HG03159 (cell line): ENCODE data around the gene GALNT1.

Experiments used
- ATAC-seq: cut with Tn5 transposase; IDR thresholded peaks from one replicate; pipeline ENCODE4 v1.9.1; 2021; ENCODE audit warnings: mild to moderate bottlenecking, moderate library complexity; ENCODE audit not compliant: unreplicated experiment

The GALNT1 gene

DNA sequence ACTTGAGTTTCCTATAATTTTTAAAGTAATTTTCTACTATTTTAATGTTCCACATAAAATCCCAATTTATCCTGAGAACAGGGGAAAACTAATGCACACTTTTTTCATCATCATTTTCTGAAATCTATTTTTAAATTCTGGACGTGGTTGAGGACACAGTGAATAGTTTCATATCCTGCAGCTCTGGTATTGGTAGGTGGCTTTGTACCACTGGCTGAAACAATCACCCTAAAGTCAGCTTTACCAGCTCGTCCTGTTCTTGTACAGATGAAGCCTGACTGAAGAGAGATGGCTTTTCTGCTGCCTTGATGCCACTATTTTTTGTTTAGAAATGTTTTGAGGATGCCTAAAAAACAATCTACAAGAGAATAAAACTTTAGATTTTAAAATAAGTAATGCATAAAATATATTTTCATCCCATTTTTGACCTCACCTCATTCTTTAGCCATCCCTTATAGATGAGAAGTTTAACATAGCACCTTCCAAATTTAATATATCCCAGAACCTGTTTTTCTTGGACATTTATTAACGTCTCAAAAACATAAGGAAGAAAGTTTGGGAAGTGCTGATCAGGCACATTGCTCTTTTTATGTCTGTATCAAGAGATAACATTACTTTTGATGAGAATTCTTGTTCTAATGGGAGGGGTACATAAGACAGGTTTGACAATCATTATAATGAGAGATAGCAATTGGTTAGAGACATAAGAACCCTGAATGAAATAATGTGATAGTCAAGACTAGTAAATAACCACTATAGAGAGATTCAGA, 80.9 kb downstream of the GALNT1 start:
- no peak for ATAC-seq

DNA sequence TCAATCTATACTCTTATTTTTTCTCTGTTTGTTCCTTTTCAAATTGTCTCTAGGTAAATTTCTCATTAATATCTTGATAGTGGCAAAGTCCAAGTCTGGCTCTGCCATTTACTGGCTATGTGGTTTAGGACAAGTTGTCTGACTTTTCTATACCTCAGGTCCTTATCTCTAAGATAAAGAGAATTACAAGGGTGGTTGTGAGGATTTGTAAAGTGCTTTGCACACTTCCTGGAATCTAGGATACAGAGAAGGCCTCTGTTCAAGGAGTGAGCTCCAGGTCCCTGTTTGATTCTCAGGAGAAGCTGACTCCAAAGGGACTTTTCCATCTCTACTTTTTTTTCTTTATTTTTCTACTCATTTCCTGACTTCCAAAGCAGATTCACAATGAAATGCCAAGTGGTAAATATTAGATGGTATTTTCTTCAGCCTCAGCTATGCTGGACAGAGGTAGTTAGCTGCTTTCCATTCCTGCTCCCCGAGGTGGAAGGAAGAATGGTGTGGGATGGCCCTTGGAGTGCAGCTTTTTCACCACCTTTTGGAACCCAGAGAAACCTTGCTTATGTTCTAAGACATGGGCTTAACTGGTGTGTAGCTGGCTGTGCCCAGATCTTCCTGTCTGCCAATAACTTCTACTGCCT, 90.5 kb downstream of the GALNT1 start:
- no peak for ATAC-seq

DNA sequence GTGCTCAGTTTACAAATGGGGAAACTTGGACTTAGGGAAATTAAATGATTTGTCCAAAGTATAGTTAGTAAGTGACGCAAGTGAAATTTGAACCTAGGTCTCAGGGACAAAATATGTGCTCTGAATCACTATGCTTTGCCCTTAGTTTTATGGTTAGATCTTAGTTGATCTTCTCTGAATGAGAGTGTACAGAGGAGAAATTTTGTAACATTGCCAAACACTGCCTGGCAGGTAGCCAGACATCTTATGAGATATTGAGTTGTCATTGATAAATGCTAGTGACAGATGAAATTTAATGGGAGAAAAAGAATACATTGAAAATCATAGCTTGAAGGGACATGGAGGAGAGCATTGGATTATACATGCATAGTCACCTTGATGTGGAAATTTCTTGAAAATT, 91.4 kb downstream of the GALNT1 start:
- no peak for ATAC-seq

DNA sequence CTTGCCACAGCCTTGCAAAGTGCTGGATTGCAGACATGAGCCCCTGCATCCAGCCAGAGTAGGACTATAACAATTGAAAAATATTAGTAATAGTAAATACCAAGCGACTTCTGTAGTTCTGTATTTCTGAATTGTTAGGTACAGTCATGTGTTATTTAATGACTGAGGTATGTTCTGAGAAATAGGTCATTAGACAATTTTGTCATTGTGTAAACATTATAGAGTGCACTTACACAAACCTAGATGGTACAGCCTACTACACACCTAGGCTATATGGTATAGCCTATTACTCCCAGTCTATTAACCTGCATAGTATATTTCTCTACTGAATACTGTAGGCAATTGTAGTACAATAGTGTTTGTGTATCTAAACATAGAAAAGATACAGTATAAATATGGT, 92.1 kb downstream of the GALNT1 start:
- ATAC-seq = no peak

DNA sequence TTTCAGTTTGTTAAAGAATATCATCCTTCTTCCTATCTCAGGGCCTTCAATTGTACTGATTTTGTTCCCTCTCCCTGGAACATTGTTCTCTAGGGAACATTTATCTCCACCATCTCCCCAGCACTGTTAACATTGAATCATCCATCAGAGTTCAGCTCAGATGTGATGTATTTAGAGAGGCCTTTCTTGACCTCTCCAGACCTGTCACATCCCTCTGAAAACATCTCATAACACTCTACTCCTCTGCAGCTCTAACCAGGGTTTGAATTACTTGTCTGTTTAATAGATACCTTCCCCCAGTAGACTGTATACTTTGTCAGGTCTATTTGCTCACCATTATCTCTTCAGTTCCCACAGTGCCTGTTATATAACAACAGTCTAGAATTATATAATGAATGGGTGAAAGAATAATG, 98.6 kb downstream of the GALNT1 start:
- ATAC-seq = no peak

DNA sequence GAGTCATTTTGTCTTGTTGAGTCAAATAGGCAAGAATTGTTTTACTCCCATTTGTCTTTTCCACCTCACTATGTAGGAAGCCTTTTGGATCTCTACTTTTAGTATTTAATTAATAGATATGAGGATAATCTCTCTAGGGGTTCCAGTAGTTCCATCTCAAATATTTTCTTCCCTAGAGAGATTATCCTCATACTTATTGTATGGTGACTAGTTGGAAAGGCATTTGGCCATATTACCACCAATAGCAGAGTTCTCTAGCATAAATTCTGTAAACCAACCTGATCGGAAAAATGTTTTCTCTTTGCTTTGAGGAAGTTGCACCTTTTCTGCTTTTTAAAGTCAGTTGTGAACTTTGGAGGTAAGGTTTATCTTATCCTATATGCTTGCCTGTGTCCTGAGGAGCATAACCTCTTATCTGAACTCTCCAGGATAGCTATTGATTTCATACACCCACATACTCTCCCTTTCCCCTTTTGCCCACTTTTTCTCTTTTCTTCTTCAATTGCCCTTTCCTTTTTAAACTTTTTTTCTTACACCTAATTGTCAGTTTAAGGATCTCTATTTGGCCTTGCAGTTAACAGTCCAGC, 100.8 kb downstream of the GALNT1 start:
- ATAC-seq = no peak

DNA sequence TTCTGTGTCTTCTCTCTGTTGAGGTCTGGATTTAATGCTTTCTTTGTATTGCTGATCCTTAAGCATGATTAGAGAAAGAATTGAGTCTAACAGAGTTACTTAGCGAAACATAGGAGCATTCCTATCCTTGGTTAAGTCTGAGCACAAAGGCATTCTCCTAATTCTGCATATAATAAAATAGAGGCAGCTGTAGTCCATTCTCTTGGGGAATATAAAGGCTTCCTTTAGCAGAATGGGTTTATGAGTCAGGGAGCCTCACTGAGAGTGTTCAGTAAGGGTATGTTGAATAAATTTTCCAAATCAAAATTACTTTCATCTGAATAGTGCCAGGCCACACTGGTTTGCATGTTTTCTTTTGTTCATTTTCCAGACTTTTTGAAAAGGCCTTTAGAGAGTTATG, 101.5 kb downstream of the GALNT1 start:
- no peak for ATAC-seq

DNA sequence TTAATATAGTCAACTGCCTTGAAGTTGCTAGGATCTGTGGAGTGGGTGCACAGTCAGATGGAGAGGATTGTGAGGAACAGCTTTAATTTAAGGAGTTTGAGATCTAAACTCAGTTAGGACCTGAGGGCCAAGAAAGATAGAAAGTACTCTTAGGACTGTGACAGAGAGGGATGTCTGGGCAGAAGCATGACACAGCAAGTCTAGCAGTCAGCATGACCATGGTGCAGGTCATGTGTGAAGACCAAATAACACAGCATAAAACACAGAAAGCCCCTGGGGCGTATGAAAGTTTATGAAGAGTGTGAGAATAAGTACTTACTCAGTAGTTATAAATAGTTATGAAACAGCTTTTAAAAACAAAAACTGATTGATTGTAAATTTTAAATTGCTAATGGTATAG, 107.2 kb downstream of the GALNT1 start:
- peak; percentile 76 for ATAC-seq

DNA sequence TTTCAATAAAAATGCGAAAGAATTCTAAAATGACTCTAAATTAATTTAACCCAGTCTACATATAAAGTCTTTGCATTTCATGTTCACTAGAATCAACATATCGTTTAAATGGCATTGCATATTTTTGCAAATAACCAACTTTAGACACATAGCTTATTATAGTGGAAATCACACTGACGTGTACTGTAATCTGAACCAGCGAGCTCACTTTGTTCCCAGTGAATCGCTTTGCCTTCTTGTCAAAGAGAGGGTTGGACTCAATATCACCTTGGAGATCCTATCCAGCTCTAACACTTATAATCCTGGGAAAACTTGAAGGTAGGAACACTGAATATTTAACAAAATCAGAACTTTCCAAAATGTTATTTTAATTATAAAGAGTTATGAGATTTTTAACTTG, 108.2 kb downstream of the GALNT1 start:
- no peak for ATAC-seq

DNA sequence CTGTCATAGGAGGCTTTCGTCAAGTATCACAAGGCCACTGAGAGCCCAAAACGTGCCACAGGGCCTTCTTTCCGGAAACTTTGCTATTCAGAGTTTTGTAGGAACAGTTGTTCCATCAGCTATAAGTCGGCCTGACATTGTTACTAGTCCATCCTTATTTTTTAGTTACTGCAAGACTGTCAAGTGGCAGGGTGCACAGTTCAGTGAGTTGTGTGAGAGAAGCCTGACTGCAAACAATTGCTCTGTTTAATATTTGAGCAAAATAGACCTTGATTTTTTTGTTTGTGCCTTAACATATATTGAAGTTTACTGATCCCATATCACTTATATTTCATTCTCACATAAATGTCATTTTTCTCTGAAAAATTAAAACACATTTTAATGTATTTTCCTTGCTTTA, 110.1 kb downstream of the GALNT1 start:
- no peak for ATAC-seq

DNA sequence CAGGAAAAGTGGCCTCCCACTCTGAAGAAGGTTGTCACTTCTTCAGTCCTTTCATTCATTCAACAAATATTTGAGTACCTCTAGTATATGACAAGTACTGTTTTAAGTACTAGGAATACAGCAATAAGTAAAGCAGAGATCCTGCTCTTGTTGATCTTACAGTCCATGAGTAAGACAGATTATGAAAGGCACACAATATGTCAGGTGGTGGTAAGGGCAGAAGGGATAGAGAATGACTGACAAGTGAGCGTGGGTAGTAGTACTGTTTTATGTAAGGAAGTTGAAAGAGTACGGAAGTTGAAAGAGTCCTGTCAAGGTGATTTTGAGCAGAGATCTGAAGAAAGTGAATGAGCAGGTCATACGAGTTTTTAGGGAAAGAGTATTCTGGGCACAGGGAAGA, 111.3 kb downstream of the GALNT1 start:
- ATAC-seq = no peak

DNA sequence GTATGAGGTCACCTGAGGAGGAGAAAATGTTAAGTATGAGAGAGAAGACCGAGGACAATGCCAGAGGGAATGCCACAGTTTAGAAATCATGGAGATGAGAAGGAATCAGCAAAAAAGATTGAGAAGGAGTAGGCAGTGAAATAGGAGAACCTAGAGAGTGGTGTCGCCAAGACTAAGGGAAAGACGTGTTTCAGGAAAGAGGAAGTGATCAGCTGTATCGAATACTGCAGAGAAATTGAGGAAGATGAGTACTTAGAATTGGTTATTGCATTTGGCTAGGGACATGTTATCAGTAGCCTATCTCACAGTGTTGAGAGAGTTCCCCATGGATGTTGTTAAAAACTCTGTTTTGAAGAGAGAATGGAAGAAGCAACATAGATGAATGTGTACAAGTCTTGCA, 112.3 kb downstream of the GALNT1 start:
- ATAC-seq = no peak

DNA sequence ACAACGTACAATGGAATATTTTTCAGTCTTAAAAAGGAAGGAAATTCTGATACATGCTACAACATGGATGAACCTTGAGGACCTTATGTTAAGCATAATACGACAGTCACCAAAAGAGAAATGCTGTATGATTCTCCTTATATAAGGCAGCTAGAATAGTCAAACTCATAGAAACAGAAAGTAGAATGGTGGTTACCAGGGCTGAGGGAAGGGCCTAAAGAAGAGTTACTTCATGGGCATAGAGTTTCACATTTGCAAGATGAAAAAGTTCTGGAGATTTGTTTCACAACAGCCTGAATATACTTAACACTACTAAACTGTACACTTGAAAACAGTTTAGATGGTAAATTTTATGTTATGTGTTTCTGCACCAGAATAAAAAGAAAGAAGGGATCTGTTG, 113.3 kb downstream of the GALNT1 start:
- ATAC-seq = peak; percentile 68

DNA sequence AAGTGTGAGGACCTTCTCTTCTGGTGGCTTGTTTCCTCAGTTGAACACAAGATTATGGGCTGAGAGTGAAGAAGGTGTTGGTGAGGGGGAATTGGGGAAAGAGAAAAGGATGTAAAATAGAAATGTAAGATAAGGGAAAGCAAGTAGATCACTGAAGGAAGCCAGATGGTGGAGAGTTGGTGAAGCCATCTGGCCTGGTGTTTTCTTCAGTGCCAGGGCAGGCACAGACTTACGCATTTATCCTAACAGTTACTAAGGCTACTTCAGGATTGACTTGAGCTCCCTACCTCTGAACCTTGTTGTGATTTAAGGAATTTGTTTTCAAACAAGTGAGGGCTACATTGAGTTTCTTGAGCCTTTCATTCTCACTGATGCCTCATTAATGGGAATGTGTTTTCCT, 113.8 kb downstream of the GALNT1 start:
- ATAC-seq = no peak

DNA sequence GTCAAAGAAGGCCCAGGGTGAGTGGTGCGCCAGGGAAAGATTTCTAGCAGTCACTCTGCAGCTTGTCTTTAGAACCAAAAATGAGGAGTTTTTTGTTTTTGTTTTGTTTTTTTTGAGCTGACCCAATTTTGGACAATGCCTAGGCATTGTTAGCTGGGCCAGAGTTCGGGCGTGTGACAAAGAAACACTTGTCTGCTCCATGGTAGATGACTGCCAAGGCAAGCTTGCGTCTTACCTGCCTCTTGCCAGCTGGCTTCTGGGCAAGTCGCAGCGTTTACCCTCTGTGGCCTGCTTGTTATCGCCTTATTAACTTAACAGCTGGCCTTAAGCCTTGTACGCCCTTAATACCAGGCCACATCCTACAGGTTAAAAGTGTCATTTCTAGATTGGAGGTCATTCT, 114.3 kb downstream of the GALNT1 start:
- no peak for ATAC-seq

DNA sequence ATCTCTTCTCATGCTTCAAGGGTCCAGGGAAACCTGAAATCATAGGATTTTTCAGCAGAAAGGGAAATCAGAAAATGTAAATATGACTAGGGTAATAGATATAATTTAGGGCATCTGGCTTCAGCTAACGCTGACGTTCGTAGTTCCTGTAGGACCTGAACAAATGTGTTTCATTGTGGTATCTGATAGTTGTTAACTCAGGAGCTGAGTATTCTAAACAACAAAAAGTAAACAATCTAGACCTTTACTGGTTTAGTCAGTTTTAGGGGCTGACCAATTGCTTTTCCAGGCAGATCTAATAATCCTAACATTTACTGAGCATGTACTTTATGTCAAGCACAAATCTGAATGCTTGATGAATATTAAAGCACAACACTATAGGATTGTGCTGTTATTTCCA, 114.8 kb downstream of the GALNT1 start:
- ATAC-seq = no peak

DNA sequence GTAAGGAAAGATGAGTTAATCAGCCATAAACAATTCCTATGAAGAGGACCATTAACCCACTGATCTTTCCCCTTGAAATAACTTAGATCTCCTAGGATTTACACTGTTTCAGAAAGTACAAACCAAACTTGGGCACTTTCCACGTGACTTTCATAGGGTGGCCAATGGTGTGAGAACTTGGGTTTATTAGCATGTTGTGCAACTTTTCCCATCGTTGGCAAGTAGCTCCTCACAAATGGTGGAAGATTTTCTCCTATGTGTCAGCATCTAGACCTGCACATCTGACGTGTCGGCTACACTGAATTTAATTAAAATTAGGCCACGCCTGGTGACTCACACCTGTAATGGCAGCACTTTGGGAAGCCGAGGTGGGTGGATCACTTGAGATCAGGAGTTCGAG, 116.3 kb downstream of the GALNT1 start:
- ATAC-seq = no peak

DNA sequence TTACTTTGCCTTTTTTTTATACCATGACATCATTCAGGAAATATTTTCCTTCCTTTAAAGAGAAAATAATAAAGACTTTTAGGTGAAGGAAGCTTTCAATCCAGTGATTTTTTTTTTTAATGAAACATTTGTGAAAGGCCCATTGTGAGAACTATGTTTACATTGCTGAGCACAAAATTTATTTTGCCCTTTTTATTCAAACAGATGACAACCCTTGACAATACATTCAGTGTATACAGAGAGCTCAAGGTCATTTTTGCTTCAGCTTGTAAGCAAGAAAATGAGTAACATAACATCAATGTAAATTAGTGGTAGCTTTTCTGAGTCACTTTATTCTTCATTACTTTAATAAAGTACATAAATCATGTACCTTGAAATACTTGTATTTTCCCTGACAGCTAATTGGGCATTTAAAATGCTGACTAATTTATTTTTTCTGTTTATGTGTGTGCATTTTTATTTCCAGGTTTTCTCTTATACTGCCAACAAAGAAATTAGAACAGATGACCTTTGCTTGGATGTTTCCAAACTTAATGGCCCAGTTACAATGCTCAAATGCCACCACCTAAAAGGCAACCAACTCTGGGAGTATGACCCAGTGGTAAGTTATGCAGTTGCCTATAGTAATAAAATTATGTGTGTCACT, 121.6 kb downstream of the GALNT1 start:
- ATAC-seq = no peak

DNA sequence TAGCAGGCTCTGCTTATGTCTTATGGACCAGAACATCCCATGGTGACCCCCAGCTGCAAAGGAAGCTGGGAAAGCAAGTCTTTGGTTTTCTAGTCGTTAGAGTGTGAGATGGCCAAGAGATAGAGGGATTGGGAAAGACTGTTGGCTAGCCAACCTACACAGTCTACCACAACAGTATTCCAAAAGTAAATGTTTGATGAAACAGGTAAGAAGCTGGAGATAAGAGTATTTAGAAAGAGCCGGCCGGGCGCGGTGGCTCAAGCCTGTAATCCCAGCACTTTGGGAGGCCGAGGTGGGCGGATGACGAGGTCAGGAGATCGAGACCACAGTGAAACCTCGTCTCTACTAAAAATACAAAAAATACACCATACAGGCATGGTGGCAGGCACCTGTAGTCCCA, 124.4 kb downstream of the GALNT1 start:
- ATAC-seq = no peak

DNA sequence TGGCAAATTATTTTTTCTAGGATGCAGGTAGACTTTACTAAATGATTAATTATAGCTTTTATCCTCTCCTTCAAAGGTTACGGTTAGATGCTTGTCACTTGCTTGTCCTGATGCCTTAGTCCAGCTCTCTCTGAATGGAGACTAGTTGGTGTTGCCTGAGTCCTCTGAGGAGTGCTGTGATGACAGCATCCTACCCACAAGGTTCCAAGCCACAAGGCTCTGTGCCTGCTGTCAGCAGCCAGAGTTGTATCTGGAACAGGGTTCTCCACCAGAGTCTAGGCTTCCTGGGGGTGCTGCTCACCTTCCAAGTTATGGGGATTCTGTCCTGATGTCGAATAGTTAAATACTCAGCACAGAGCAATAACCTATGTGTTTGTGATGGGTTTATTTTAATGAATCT, 125.7 kb downstream of the GALNT1 start:
- no peak for ATAC-seq

DNA sequence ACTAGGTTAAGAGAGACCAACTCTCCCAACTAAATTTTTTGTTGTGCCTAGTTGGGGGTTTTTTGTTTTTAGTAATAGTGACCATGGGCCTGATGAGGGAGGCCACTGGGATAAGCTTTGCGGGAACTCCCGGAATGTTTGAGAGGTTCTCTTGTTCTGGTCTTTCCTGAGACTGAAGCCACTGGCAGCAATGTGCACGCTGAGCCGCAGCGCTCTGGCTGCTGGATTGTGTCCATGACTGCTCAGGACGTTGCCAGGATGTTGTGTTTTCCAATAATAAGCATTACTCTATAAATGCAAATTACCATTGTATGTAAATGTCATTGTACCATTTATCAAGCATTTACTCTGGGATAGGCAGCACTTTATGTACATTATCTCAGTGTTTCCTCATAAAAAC, 126.1 kb downstream of the GALNT1 start:
- ATAC-seq = no peak

DNA sequence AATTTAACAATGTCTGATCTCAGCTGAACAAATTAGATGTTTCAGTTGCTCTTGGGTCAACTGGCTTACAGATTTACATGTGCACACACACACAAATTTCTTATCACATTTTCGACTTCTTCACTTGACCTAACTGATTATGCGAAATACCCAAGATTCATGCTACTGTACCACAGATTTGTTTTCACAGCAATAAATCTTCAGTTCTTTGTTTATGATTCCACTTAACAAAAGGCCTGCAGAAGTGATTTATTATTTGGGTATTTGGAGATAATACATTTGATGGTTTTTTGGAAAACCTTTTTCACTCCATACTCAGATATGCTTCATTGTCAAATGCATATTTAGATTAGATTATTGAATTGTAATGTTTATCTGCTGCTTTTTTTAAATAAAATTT, 129.0 kb downstream of the GALNT1 start:
- ATAC-seq = no peak
